Cardiac fibroblast (primary cell): ENCODE results near the gene ATP10A.
A peak's percentile ranks its signal among the peaks of the same experiment; 100 is the strongest.

Source experiments
- DNase-seq, 2 donors: peaks; one replicate each; pipeline versions ENCODE4 v3.0.0 to v3.0.0-alpha.2; 2010; ENCODE audit warnings: low read depth in 2 of 2
- H3K4me3 ChIP-seq, 2 donors: replicated peaks in 1 of 2; 1 replicate in 1 of 2; 2 replicates in 1 of 2; pipeline ENCODE4 v1.5.1; 2011; ENCODE audit warnings: low read depth in 2 of 2, low read length in 2 of 2, mild to moderate bottlenecking in 2 of 2, moderate library complexity in 1 of 2
- TF ChIP-seq, protein P1 (sequence below): IDR thresholded peaks from one replicate; pipeline ENCODE4 v1.5.1; 2011; ENCODE audit warnings: low read depth, mild to moderate bottlenecking, low read length, inconsistent platforms

ATP10A gene

DNA sequence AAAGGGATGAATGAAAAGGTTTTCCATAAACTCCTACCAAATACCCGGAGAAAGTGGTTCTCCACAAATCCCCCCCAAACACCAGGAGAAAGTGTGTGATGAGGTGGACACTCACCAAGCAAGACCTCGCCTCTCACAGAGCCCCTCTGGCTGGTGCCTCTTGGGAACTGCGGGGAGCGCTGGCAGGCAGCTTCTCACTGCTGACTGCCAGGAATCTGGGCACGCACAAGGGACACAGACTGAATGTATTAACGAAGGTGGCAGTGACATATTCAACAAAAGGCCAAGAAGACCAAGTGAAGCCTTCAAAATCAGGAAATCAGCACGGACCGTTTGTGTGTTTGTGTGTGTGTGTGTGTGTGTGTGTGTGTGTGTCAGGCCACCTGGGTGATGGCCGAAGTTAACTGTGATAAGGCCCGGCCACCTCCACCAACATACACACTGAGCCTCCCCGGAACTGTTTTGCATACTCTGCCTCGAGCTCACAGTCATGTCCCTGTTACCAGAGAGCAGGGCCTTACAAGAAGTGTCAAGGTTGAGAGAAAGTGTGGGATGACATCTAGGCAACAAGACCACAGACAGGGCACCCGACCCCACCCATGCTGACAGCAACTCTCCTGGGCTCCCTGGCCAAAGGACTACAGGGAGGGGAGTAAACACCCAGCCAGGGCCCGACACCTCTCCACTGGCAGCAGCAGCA lies 18.0 kb downstream of the ATP10A start:
- no peak for DNase-seq
- no peak overlapping the region for H3K4me3 ChIP-seq
- TF ChIP-seq, protein P1, sequence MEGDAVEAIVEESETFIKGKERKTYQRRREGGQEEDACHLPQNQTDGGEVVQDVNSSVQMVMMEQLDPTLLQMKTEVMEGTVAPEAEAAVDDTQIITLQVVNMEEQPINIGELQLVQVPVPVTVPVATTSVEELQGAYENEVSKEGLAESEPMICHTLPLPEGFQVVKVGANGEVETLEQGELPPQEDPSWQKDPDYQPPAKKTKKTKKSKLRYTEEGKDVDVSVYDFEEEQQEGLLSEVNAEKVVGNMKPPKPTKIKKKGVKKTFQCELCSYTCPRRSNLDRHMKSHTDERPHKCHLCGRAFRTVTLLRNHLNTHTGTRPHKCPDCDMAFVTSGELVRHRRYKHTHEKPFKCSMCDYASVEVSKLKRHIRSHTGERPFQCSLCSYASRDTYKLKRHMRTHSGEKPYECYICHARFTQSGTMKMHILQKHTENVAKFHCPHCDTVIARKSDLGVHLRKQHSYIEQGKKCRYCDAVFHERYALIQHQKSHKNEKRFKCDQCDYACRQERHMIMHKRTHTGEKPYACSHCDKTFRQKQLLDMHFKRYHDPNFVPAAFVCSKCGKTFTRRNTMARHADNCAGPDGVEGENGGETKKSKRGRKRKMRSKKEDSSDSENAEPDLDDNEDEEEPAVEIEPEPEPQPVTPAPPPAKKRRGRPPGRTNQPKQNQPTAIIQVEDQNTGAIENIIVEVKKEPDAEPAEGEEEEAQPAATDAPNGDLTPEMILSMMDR: no peak

DNA sequence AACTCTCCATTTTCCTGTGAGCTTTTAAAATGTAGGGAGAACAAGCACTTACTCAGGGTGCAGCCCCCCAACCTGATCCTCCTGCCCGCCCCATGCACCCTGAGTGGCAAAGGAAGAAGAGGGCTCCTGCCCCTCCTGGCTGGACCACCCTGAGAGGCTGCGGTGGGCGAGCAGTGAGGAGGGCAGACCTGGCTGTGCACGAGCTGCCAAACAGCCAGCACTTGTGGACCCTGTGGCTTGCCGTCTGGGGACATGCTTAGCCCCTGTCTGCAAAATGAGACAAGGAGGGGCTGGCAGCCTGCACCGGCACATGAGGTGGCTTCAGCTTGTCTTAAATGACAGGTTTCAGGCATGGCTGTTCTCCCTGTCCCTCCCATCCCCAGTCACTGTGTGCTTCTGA lies 18.6 kb downstream of the ATP10A start:
- TF ChIP-seq, protein P1: no peak
- H3K4me3 ChIP-seq: no peak overlapping the region
- no peak for DNase-seq

DNA sequence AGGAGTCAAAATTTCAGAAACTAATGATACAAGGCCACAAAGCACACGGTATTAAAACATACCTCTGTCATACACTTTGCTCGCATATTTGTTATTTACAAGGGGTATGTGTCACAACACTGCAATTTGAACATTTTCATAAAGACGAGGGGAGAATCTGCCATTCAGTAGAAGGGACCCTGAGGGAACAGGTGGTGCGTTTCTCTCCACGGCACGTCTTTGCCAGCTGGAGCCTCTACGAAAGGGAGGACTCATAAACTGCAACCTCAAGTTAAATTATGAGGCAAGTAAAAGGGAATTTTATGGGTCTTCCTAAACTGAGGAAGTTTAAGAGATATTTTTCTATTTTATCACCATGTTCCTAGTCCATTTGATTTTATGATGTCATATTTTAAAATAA lies 19.1 kb downstream of the ATP10A start:
- H3K4me3 ChIP-seq: no peak overlapping the region
- TF ChIP-seq, protein P1: no peak
- DNase-seq: no peak

DNA sequence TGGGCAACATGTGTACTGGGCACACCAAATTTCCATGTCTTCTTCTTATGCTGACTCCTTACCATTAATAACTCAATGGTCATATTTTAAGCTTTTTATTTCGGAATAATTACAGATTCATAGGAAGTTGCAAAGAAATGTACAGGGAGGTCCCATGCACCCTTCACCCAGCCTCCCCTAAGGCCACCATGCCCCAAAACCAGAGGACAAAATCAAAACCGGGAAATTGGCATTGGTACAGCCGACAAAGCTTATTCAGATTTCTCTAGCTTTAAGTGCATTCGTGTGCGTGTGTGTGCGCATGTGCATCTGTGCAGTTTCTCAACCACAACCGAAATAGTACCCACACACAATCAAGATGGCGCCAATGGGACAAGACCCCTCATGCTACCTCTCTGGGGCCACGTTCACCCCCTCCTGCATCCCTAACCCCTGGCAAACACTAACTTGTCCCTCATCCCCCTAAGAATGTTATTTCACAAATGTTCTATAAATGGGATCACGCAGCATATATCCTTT lies 23.4 kb downstream of the ATP10A start:
- DNase-seq: no peak
- no peak overlapping the region for H3K4me3 ChIP-seq
- TF ChIP-seq, protein P1: no peak

DNA sequence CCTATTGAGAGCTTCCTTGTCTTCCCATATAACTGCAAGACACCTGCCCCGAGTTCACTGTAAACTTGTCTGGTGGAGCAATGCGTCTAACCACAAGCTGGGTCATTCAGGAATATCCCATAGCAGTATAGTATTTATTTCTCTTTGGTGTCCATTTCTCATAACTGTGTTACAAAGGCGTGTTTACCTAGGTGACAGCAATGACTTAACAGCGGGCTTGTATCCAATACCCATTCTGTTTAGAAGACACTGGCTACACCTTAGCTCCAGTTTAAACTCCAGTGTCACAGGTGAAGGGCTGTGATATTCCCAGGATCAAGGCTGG lies 24.3 kb downstream of the ATP10A start:
- no peak overlapping the region for H3K4me3 ChIP-seq
- no peak for DNase-seq
- TF ChIP-seq, protein P1: no peak

DNA sequence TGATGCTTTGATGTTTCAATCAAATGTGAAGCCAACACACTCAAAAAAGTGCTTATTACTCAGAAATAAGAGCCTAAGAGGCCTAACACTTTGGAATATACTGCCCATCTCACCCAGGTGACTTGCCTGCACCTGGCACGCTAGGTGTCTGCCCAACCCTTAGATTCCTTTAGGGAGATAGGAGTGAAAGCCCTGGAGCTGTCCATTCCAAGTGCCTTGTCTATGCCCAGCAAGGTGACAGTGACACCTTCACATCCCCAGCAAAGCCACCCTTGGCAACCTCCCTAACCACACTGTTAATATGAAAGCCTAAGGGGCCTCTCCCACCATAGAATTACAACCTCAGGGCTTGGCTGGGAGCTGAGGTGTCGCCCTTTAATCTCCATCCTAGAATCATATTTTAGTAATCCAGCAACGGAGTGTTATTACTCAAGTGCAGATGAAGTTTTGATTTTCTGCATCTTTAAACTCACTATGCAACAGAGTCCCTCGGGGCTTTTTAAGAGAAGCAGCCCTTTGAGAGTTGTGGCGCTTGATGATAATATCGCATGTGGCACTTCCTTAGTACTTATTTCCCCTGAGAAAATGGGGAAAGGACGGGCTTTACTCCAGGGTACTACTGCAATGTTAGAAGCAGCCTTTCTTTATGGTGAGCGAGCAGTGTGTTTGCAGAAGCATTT lies 24.8 kb downstream of the ATP10A start:
- H3K4me3 ChIP-seq: no peak overlapping the region
- DNase-seq: peak in 1 of 2 donors; percentile 17
- TF ChIP-seq, protein P1: no peak

DNA sequence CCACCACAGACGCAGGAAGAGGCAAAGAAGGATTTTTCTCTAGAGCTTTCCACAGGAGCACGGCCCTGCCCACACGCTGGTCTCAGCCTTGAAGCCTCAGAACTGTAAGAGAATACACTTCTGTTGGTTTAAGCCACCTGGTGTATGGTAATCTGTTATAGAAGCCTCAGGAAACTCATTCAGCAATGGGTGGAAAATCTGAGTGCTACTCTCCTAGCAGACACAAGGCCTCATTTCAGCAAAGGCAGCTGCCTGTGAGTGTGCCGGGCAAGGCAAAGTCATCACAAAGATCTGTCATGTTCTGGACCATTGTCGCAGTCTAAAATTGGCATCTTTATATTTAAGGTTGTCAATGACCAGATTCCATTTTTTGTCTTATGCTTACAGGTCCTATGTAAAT lies 31.0 kb downstream of the ATP10A start:
- DNase-seq: peak in 1 of 2 donors; percentile 4
- TF ChIP-seq, protein P1: no peak
- no peak overlapping the region for H3K4me3 ChIP-seq
